HG02943 (cell line): ENCODE data around the gene OTX2.

Source experiments
- ATAC-seq: cut with Tn5 transposase; IDR thresholded peaks from one replicate; pipeline ENCODE4 v1.9.1; 2021; ENCODE audit warnings: mild to moderate bottlenecking, low read depth, moderate library complexity; ENCODE audit not compliant: unreplicated experiment

The OTX2 gene

DNA sequence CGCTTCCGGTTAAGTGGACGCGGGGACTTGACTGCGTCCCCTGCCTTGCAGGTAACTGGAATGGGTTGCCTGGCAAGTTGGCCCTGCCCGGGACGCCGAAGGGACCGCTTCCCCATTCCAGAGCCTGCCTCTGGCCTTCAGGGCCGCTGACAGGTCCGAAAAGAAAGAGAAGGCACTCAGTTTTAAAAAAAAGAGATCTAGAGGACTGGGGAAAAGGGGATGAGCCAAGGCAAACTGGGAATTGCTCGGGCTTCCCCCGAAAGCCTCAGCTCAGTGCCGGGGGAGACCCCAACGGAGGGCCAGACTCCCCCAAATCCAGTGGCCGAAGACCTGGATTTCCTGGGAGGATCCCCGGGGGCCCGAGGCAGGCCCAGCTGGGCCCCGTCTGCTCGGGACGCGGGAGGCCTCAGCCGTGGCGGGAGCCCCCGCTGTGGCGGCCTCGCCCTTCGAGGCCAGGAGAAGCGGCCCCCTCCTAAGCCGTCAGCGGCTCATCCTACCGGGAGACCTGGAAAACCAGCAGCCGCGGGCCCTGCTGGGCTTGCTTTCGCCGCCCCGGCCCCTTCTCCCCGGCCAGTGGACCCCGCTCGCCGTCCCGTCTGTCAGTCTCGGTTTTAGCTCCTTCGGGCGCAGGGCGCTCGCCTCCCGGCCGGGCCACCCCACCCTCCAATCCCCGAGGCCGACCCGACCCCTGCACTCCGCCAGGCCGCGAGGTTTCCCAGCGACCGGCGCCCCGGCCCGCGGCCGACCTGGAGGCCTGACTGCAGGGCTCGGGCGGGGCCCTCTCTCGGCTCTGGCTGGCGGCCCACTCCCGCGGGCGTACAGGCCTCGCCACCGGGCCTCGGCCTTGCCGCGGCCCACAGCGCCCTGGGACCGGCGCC lies 12.5 kb downstream of the OTX2 start:
- ATAC-seq, result no peak

DNA sequence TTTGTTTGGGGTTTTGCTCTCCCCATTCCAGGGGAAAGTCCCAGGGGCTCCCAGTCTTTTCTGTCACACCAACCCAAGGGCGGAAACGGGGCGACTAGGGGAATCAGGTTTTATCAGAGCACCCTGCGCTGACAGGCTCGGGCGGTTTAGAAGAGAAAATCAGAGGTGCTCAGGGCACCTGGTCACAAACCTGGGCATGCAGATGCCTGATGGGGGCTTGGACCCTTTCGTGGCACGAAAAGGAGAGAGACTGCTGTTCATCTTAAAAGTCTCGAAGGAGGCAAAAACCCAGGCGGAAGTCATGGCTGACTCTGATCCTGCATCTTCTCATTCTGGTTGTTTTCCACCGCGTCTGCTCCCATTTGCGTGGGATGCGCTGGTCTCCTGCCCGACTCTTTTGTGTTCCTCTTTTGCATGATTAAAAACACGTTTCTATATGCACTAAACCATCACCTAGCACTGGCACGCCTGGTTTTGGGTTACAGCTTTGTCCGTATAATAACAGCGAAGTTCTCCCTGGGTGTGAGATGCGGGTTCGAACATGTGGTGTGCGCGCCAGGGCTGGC lies 13.2 kb downstream of the OTX2 start:
- no peak for ATAC-seq

DNA sequence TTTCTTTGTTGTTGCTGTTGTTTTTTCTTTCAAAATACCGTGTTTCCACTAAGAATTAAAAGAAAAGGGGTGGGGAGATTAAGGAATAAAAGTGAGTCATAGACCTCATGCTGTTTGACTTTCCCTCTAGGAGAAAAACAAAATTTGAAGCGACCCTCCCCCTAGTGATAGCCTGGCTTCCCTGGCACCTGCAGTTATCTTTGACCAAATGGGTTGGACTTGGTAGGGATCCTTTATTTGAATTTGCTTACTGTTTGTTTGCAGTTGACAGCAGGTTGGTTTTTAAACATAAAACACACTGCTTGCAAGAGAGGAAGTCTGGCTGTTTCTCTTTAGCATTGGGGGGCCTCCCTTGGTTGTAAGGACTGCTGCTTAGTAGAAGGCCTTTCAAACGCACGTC lies 14.0 kb downstream of the OTX2 start:
- no peak for ATAC-seq

DNA sequence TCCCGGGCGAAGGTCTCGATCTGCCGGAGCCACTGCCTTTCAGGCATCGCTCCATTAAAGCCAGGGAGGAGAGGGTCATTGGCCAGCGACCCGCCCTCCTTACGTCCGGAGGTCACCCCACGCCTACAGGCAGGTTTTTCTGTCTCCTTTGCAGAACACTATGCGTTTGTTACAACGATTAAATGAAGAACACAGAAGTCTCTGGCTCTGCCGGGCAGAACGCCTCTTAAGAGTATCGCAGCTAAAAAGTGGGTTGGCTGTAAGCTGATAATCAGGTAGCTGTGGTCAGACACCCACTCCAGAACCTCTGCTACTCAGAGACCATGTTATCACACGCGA lies 15.0 kb downstream of the OTX2 start:
- no peak for ATAC-seq

DNA sequence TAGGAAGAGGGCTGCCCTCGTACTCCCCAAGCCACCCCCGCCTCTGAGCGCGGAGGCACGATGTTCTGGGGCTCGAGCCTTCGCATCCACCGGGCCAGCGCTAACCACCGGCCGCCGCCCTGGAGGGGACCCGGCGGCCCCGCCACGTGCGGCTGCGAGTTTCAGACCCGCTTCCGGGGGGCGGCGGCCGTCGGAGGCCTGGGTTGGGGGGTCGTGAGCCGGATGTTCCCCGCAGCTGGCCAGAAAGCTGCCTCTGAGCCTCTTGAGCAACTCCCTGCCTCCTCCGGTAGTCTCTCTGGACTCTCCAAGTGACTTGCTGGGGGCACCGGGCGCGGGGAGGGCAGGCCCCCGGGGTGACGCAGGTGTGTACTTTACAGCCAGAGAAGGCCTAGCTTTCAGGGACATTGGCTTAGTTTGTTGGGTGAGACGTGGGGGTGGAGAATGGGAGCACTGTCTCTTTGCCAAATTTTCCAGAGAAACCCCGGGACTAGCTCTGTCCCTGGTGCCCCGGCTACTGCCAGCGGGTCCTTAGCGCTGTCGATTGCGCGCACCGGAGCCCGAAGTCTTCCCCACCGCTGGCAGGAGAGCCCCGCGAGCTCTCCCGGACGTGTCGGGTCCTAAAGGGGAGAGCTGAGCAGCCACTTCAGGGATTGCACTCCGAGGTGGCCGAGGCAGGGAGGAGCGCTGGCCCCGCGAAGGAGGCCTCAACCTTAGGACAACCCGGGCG lies 15.6 kb downstream of the OTX2 start:
- ATAC-seq, result no peak

DNA sequence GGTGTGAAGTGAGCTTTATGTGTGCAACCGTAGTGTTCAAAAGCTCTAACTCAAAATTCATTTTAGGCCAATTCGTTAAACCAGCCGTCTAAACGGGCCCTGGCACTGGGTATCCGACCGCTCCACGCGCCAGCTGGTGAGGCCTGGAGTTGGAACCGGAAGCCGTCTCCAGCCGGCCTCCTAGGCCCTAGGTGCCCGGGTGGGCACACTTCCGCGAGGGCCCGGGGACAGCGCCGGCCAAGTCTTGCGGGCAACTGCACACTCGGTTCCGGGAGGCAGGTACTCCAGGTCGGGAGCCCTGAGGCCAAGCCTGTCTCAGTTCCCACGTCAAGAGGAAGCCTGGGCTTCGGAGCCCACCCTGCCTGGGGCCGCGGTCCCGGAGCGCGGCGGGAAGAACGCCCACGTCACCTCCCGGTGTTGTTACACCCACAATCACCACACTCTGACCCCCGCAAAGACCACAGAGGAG lies 16.2 kb downstream of the OTX2 start:
- ATAC-seq, result no peak

DNA sequence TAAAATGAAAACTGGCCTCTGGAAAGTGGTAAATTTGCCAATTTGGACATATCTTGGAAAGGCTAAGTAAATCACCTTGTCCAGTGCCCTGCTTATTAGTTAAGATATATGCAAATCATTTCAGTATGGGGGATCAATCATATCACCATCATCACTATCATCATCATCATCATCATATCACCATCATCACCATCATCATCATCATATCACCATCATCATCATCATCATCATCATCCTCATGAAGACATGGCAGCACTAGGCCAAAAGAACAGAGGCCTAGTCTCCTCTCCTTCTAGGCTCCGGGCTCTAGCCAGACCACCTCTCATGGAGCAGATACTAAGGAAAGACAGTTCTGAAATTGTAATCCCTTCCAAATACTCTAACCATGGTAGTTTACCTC lies 20.3 kb downstream of the OTX2 start:
- ATAC-seq, result no peak

DNA sequence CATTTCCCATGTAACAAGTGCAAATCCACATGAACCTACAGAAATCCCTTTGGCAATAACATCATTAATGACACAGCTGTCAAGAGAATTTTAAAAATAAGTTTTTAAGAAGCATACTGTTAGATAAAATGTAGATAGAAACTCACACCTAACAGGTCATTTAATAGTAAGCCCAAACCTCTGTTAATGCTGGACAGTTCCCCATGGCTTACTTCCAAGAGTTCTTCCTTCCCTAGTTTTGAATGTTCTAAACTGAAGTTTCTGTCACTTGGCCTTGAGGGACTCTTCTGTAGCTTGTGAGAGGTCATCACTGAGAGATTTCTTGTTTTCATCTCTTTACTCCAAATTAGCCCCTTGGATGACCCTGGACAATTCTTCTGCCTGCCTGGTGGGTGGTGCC lies 22.7 kb downstream of the OTX2 start:
- ATAC-seq, result no peak

DNA sequence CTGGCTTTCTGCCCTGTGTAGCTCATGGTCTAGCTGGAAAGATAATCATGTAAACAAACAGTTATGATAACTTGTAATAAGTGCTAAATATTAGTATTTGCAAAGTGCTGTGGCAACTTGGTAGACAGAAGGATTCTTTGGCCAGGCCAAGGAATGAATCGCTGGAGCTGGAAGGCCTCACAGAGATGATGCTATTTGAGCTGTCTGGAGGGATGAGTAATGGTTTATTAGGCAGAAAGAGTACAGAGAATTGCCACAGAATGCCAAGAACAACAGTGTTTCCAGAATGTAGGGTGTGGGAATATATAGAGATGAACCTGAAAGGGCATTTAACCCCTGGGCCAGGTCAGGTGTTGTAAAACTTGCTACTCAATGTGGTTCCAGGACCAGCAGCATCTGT lies 27.6 kb downstream of the OTX2 start:
- ATAC-seq, result no peak

DNA sequence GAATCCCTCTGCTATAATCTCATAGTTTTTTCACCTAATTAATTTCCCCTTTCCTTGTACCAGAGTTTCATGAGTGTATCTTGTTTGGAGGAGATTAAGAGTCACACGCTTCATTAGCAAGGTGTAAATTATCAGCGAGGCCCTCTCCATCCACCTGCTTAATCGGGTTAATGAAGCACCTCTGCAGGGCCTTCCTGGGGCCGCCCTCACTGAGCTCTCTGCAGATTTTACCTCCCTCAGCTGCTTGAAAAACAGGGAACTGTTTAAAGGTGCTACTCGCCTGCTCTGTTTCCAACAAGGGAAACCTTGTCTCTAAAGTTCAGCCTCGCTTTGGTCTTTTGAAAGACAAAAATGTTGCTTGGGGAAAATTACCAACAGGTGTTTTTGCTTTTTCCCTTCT lies 35.8 kb downstream of the OTX2 start:
- ATAC-seq, result no peak

DNA sequence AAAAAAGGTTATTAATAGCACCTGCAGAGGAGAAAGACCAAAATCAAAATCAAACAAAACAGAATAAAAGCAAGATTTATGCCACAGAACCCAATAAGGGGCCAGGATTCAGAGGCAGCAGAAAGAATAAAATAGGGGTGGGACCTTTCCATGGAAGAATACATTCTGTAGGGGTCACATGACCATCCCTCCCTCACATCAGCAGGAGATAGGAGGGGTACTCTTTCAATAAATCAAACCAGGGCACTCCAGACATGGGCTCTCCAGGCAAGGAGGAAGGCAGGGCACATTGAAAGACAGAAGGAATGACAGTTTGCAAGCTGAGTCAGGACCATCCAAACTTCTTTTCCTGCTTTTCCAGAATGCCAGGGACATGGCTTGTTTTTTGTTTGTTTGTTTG lies 39.8 kb downstream of the OTX2 start:
- ATAC-seq, result no peak

DNA sequence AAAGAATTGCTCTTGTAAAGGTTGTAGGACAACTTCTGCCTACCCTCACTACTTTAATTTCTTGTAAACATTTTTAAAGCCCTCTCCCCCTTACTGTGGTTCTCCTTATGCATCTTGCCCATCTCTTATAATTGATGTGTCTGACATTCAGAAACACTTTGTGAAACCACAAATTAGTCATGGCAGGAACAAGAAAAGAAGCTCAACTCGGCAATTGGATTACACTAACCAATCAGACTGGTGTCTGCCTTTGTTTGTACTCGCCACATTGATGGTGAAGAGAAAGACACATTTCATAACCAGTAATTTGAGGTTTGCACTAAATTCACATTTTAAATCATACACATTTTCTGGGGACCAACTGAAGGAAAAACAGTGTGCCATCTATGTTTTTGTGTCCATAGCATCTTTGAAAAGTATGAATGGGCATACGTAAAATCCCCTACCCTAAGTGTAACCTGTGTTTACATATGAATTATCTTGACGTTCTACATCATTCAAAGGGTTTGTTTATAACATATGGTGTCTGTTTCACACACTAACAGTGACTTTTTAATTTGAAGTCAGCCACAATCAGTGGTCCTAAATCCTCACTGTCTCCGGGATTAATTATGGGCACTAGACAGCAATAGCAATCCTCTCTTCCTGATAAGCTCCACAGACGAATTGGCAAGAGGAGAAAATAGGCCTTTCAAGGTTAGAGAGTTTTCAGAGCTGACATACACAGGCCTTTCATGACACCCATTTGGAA lies 49.9 kb downstream of the OTX2 start:
- ATAC-seq, result no peak

DNA sequence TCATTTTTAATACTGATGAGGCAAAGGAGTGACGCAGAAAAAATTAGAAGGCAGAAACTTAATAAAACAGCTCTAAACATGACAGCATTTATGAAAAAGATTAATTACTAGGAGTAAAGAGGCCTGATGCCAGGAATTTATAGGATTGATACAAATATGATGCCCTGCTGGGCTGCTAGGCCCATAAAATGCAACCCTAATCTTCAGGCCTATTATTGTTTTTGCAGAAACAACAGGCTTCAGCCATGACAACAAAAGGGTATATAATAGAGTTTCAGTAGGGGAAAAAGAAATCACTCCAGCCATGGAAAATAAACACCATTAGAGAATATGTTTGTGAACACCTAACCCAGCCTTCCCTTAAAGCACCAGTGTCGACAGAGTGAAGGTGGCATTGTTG lies 50.6 kb downstream of the OTX2 start:
- ATAC-seq, result no peak

DNA sequence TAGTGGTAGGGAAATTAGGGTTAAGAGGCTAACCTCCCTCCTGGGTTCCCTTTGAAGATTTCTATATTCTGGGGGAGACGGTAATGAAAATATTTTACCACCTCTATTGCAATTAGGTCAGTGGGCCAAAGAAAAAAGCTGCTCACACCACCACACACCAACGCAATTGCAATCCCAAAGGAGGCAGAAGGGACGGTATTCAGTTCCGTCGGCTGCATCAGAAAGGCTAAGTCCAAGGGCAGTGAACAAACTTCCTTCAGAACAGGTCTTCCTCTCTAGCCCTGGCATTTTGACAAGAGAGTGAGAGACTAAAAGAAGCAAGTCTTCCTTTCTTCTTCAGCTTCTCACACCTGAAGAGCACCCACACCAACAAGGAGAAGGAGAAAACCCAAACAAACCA lies 51.2 kb downstream of the OTX2 start:
- ATAC-seq, result no peak

DNA sequence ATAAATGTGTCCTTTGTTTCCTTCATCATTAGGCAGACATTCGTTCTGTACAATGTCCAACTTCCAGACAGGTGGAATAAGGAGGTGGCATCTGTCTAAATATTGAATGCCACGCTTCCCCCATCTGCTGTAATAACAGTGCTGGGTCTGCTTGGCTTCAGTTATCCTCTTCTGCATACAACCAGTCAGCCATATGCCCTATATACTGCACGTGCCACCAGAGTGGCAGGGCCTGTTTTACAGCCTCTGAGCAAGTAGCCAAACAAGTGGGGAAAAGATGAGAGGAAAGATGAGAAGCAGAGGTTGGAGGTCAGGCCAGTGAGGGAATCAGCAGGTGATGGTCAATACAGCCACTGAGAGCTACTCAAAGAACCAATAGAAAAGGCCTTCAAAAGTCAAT lies 55.4 kb downstream of the OTX2 start:
- no peak for ATAC-seq

DNA sequence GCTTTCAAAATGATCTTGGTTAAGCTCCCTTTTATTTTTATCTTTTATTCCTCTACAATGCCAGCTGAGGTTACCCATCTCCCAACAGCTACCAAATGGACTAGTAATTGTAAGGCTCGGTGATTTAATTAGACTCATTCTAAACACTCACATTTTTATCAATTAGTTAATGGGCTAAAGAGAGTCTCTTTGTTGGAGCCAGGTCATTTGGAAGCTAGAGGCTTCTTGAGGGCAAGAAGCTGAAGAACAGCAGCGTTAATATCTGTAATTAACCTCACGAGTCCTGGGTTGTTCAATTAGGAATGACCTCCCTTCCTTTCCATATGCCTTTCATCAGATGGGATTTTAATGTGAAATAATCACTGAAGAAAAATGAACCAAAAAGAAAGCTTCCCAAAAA lies 56.9 kb downstream of the OTX2 start:
- ATAC-seq, result no peak

DNA sequence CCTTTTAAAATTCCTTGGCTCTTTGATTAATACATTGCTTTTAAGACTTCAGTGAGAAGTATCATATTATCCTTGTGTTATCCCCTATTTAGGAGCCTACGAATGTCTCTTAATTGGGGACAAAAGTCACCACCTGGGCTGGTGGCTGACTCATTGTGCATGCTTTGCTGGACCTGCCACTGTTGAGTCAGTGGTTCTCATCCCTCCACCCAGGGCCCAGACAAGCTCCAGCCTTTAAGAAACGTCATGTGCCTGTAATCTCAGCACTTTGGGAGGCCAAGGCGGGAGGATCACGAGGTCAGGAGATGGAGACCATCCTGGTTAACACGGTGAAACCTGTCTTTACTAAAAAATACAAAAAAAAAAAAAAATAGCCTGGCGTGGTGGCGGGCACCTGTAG lies 57.9 kb downstream of the OTX2 start:
- ATAC-seq, result no peak

DNA sequence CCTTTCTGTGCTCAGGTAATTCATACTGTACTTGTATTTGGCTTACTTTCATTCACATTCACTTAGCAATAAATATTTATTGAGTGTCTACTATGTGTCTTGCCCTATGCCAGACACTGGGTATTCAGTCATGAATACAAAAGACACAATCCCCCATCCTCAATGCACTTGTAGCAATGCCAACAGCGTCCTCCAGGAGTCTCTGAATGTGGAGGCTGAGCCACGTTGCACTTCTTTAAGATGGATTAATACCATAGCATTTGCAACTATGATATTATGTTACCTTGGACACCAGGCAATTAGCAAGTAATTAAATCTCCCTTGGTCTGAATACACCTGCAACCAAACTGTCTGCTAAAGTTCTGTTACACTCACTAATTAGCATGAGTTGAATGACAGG lies 58.8 kb downstream of the OTX2 start:
- ATAC-seq, result no peak
